ENCODE data around the gene NEURL3.
A peak's percentile ranks its signal among the peaks of the same experiment; 100 is the strongest.

Gene NEURL3

DNA sequence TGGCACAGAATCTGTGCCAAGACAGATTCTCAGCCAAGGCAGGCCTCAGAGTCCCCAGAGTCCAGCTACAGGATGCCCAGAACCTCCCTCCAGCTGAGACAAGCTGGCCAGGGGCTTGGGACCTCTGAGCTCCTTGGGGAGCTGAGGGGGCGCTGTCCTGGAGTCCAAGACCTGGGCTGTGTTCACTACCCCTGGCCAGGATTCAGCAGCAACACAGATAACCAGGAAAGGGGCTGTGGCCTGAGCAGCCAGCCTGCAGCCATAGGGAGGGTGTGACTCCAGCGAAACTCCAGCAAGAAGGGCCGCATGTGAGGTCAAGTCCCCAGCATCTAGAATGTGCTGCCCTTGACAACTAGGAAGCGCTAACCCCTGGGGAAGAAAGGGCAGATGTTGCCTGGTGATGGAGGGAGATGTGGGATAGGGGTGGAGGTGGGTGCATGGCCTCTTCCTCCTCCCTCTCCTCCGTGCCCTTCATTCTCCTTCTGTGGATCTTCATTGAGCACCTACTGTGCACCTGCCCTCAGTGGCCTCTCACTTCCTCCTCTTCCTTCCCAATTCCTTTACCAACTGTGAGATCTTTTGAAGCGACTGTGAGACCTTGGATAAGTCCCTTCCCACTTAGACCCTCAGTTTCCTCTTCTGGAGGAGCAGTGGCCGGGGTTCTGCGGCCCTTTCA lies 23.7 kb upstream of the NEURL3 start:
- peaks cover 17% of the 10 kb centered on the region for H3K27me3 ChIP-seq (ENCODE audit: insufficient read depth, low read length)
- no CpG with 5 or more reads among the region's 8 CpGs for WGBS (ENCODE audit: extremely low coverage, insufficient coverage, insufficient read length)

DNA sequence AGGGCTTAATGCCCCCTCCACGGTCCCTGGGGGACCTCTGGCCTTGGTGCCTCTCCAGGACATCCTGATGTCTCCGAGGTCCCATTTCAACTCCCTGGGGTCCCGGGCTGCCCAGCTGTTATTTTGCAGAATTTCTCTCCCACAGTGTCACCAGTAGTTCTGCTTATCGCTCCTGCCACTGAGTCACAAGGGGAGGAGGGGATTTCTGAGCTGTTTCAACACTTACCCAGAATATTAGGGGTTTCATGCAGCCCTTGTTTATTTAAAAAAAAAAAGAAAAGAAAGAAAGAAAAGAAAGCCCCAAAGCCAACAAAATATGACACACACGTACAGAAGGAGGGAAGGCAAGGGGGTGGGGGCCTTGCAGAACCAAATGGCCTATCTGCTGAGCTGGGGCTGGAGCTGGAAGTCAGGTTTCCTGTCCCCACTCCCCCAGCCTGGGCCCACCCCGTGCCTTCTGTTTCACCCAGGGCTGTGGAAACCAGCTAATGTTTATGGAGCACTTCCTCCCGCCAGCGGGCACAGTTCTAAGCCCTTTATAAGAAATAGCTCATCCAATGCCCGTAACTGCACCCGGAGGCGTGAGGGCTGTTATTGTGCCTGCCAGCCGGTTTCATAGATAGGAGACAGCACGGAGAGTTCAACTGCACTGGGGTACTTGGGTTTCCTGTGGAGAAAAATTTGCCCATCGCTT lies 23.0 kb upstream of the NEURL3 start:
- H3K14ac ChIP-seq (ENCODE audit: low read length), result no peak overlapping the region
- H3K36me3 ChIP-seq (ENCODE audit: control insufficient read depth in 1 of 2, insufficient read depth in 2 of 2, low read length in 2 of 2), result no peaks in the 10 kb centered on the region
- no peak overlapping the region for H3K18ac ChIP-seq (ENCODE audit: low read length)
- H2BK5ac ChIP-seq (ENCODE audit: low read depth, low read length, poor library complexity), result no peak overlapping the region
- H2AK5ac ChIP-seq (ENCODE audit: low read length), result no peak overlapping the region
- no peaks in the 10 kb centered on the region for H3K79me2 ChIP-seq (ENCODE audit: control insufficient read depth, insufficient read depth, low read length, poor library complexity)
- no peak overlapping the region for H2AFZ ChIP-seq (ENCODE audit: insufficient read depth, low read length, poor library complexity)
- peaks cover 0 to 3% of the 10 kb centered on the region in 2 experiments for H3K4me1 ChIP-seq (ENCODE audit: control insufficient read depth in 1 of 2, insufficient read depth in 2 of 2, low read length in 2 of 2)
- WGBS (ENCODE audit: extremely low coverage, insufficient coverage, insufficient read length), result no CpG with 5 or more reads among the region's 14 CpGs
- no peak overlapping the region for H3K4ac ChIP-seq (ENCODE audit: low read depth, low read length)
- no peak overlapping the region for H3K27ac ChIP-seq (ENCODE audit: low read depth, low read length)
- H4K91ac ChIP-seq (ENCODE audit: low read depth, low read length), result no peak overlapping the region
- no peak overlapping the region for H2BK120ac ChIP-seq (ENCODE audit: insufficient read depth, low read length, poor library complexity)
- no peak overlapping the region for H3K23ac ChIP-seq (ENCODE audit: low read length)
- peaks cover 2% of the 10 kb centered on the region for H3K9me3 ChIP-seq (ENCODE audit: insufficient read depth, low read depth, low read length)
- H2BK12ac ChIP-seq (ENCODE audit: low read length), result no peak overlapping the region
- no peak overlapping the region for H3K9ac ChIP-seq (ENCODE audit: low read length)
- peak in 1 of 2 donors; percentile 34 for DNase-seq
- no peak overlapping the region for H3K4me3 ChIP-seq (ENCODE audit: low read depth, low read length)
- H4K12ac ChIP-seq (ENCODE audit: low read depth, low read length), result no peak overlapping the region
- H3K79me1 ChIP-seq (ENCODE audit: low read length), result no peaks in the 10 kb centered on the region
- H3K4me2 ChIP-seq (ENCODE audit: low read length), result peak overlapping the region; percentile 6
- H3K27me3 ChIP-seq (ENCODE audit: insufficient read depth, low read length), result peaks cover 17% of the 10 kb centered on the region
- H4K8ac ChIP-seq (ENCODE audit: low read depth, low read length), result no peak overlapping the region

More for the DNA sequence above, 23.7 kb upstream of the NEURL3 start:
- no peak overlapping the region for H3K4me3 ChIP-seq (ENCODE audit: low read depth, low read length)
- DNase-seq, result no peak
- no peak overlapping the region for H3K23ac ChIP-seq (ENCODE audit: low read length)
- H3K27ac ChIP-seq (ENCODE audit: low read depth, low read length), result no peak overlapping the region
- no peak overlapping the region for H2AFZ ChIP-seq (ENCODE audit: insufficient read depth, low read length, poor library complexity)
- no peak overlapping the region for H2BK120ac ChIP-seq (ENCODE audit: insufficient read depth, low read length, poor library complexity)
- no peak overlapping the region for H4K91ac ChIP-seq (ENCODE audit: low read depth, low read length)
- no peak overlapping the region for H3K14ac ChIP-seq (ENCODE audit: low read length)
- H3K36me3 ChIP-seq (ENCODE audit: control insufficient read depth in 1 of 2, insufficient read depth in 2 of 2, low read length in 2 of 2), result no peaks in the 10 kb centered on the region
- H3K18ac ChIP-seq (ENCODE audit: low read length), result no peak overlapping the region
- no peak overlapping the region for H2BK5ac ChIP-seq (ENCODE audit: low read depth, low read length, poor library complexity)
- no peak overlapping the region for H3K9ac ChIP-seq (ENCODE audit: low read length)
- H3K4me1 ChIP-seq (ENCODE audit: control insufficient read depth in 1 of 2, insufficient read depth in 2 of 2, low read length in 2 of 2), result peaks cover 0 to 5% of the 10 kb centered on the region in 2 experiments
- no peak overlapping the region for H4K8ac ChIP-seq (ENCODE audit: low read depth, low read length)
- no peak overlapping the region for H3K4me2 ChIP-seq (ENCODE audit: low read length)
- no peaks in the 10 kb centered on the region for H3K79me2 ChIP-seq (ENCODE audit: control insufficient read depth, insufficient read depth, low read length, poor library complexity)
- H3K4ac ChIP-seq (ENCODE audit: low read depth, low read length), result no peak overlapping the region
- no peak overlapping the region for H4K12ac ChIP-seq (ENCODE audit: low read depth, low read length)
- H3K79me1 ChIP-seq (ENCODE audit: low read length), result no peaks in the 10 kb centered on the region
- peaks cover 2% of the 10 kb centered on the region for H3K9me3 ChIP-seq (ENCODE audit: insufficient read depth, low read depth, low read length)
- H2AK5ac ChIP-seq (ENCODE audit: low read length), result no peak overlapping the region
- no peak overlapping the region for H2BK12ac ChIP-seq (ENCODE audit: low read length)

DNA sequence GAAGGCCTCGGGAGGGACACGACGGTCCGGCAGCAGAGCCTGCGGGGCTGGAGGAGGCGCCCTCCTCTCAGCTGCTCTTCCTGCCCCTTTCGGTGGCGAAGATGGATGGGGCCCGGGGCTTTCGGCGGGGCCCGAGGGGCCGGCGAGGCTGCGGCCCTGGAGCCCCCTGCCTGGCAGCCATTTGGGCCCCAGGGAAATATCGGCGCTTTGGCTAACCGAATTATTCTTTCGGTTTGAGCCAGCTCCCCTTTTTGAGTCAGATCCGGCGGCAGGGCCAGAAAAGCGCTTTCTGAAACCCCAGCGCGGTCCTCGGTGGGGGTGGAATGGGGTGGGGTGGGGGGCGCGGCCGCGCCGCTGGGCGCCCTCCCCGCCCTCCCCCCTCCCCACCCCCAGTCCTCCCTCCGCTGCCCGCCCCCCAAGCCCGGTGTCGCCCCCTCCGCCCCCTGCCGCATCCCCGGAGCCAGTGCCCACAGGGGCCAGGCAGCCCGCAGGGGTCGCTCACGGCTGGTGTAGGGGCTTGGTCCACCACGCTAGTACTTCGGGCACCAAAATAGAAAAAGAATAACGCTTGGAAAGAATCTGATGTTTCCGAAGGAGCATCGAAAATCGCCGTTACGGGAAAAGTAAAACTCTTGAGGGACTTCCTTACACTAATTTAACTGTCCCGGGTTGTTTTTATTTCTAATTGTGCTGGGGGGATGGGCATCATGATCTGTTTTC lies 22.3 kb upstream of the NEURL3 start:
- H3K27me3 ChIP-seq (ENCODE audit: insufficient read depth, low read length), result peaks cover 17% of the 10 kb centered on the region
- no peaks in the 10 kb centered on the region for H3K36me3 ChIP-seq (ENCODE audit: control insufficient read depth in 1 of 2, insufficient read depth in 2 of 2, low read length in 2 of 2)
- no peak overlapping the region for H3K23ac ChIP-seq (ENCODE audit: low read length)
- no peak overlapping the region for H3K18ac ChIP-seq (ENCODE audit: low read length)
- no peak overlapping the region for H4K12ac ChIP-seq (ENCODE audit: low read depth, low read length)
- peak overlapping the region; percentile 6 for H3K4me2 ChIP-seq (ENCODE audit: low read length)
- H4K91ac ChIP-seq (ENCODE audit: low read depth, low read length), result no peak overlapping the region
- no peak overlapping the region for H2BK12ac ChIP-seq (ENCODE audit: low read length)
- no peak overlapping the region for H4K8ac ChIP-seq (ENCODE audit: low read depth, low read length)
- no peaks in the 10 kb centered on the region for H3K79me1 ChIP-seq (ENCODE audit: low read length)
- WGBS (ENCODE audit: extremely low coverage, insufficient coverage, insufficient read length), result no CpG with 5 or more reads among the region's 51 CpGs
- peak overlapping the region; percentile 33 for H2AFZ ChIP-seq (ENCODE audit: insufficient read depth, low read length, poor library complexity)
- H3K79me2 ChIP-seq (ENCODE audit: control insufficient read depth, insufficient read depth, low read length, poor library complexity), result no peaks in the 10 kb centered on the region
- H3K4me3 ChIP-seq (ENCODE audit: low read depth, low read length), result no peak overlapping the region
- no peak overlapping the region for H3K9ac ChIP-seq (ENCODE audit: low read length)
- H3K14ac ChIP-seq (ENCODE audit: low read length), result no peak overlapping the region
- H3K4ac ChIP-seq (ENCODE audit: low read depth, low read length), result no peak overlapping the region
- H3K4me1 ChIP-seq (ENCODE audit: control insufficient read depth in 1 of 2, insufficient read depth in 2 of 2, low read length in 2 of 2), result peaks cover 0 to 2% of the 10 kb centered on the region in 2 experiments
- peaks cover 2% of the 10 kb centered on the region for H3K9me3 ChIP-seq (ENCODE audit: insufficient read depth, low read depth, low read length)
- no peak overlapping the region for H2AK5ac ChIP-seq (ENCODE audit: low read length)
- DNase-seq, result no peak
- no peak overlapping the region for H2BK5ac ChIP-seq (ENCODE audit: low read depth, low read length, poor library complexity)
- no peak overlapping the region for H2BK120ac ChIP-seq (ENCODE audit: insufficient read depth, low read length, poor library complexity)
- H3K27ac ChIP-seq (ENCODE audit: low read depth, low read length), result no peak overlapping the region

DNA sequence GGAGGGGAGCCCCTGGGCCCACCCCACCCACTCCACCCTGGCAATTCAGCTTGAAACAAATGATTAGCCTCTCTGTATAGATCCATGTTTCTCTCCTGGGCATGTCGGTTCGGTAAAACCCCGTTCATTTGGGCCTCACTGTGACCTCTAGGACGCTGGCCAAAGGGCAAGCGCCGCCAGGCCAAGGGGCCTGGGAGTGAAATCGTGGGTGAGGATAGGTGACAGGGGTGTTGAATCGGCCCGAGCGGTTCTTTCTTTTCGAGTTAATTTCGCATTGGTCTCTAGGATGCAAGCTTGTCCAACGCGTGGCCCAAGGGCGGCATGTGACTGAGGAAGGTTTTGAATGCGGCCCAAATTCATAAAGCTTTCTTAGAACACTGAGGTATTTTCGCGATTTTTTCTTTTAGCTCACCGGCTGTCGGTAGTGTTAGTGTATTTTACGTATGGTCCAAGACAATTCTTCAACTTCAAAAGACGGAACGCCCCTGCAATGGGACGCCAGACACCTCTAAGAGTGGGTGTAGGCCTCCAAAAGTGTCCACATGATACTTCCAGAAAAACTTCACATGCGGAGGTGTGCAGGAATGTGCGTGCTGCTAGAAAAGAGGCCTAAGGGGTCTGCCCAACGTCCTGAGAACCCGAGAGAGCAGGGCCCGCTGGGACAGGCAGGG lies 21.6 kb upstream of the NEURL3 start:
- Histone ChIP-seq H3K36me3 (ENCODE audit: control insufficient read depth in 1 of 2, insufficient read depth in 2 of 2, low read length in 2 of 2) (no peaks in the 10 kb centered on the region), H3K9me3 (ENCODE audit: insufficient read depth, low read depth, low read length) (peaks cover 2% of the 10 kb centered on the region), H3K4me2 (ENCODE audit: low read length) (no peak overlapping the region), H2BK12ac (ENCODE audit: low read length) (no peak overlapping the region), H4K12ac (ENCODE audit: low read depth, low read length) (no peak overlapping the region), H3K23ac (ENCODE audit: low read length) (no peak overlapping the region), H3K4me1 (ENCODE audit: control insufficient read depth in 1 of 2, insufficient read depth in 2 of 2, low read length in 2 of 2) (no peaks in the 10 kb centered on the region), H3K4me3 (ENCODE audit: low read depth, low read length) (no peak overlapping the region), H4K8ac (ENCODE audit: low read depth, low read length) (no peak overlapping the region), H2AK5ac (ENCODE audit: low read length) (no peak overlapping the region), H3K27me3 (ENCODE audit: insufficient read depth, low read length) (peaks cover 17% of the 10 kb centered on the region), H3K18ac (ENCODE audit: low read length) (no peak overlapping the region), H3K14ac (ENCODE audit: low read length) (no peak overlapping the region), H3K9ac (ENCODE audit: low read length) (no peak overlapping the region), H3K27ac (ENCODE audit: low read depth, low read length) (no peak overlapping the region), H4K91ac (ENCODE audit: low read depth, low read length) (no peak overlapping the region), H2BK5ac (ENCODE audit: low read depth, low read length, poor library complexity) (no peak overlapping the region), H3K79me2 (ENCODE audit: control insufficient read depth, insufficient read depth, low read length, poor library complexity) (no peaks in the 10 kb centered on the region), H3K79me1 (ENCODE audit: low read length) (no peaks in the 10 kb centered on the region), H2BK120ac (ENCODE audit: insufficient read depth, low read length, poor library complexity) (no peak overlapping the region), H2AFZ (ENCODE audit: insufficient read depth, low read length, poor library complexity) (peak overlapping the region; percentile 33), H3K4ac (ENCODE audit: low read depth, low read length) (no peak overlapping the region)
- DNase-seq, result no peak
- no CpG with 5 or more reads among the region's 29 CpGs for WGBS (ENCODE audit: extremely low coverage, insufficient coverage, insufficient read length)
